ENCODE measurements around the gene ATP6V0B.

The ATP6V0B gene

GRCh38 chr1:44020464-44020863 is 45.7 kb downstream of the ATP6V0B start:
- no peak for TF ChIP-seq CTCF (IDR thresholded peaks at IDR 0.05; ENCODE audit: low read depth, low read length, missing control alignments)
- DNase-seq (ENCODE audit: low read depth): no peak
- no peak overlapping the region for H3K4me3 ChIP-seq (ENCODE audit: low read depth, low read length)

DNA sequence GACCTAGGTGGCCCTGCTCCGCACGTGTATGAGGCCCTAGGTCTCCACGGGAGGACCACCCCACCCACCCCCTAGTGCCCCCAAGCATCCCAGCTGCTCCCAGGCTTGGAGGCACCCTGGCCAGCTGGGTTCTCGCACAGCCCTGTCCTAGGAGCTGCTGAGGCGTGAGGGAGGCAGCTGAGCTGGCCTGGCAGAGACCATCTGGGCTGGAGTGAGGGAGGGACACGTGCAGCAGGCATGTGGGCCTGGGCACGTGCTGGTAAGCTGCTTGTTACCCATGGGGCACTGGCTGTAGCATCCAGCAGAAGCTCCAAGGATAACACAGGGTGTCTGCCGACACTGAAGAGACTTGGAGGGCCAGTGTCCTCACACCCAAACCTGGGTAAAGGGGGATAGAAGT is 46.4 kb downstream of the ATP6V0B start:
- TF ChIP-seq CTCF (IDR thresholded peaks at IDR 0.05; ENCODE audit: low read depth, low read length, missing control alignments): no peak
- H3K4me3 ChIP-seq (ENCODE audit: low read depth, low read length): no peak overlapping the region
- no peak for DNase-seq (ENCODE audit: low read depth)

DNA sequence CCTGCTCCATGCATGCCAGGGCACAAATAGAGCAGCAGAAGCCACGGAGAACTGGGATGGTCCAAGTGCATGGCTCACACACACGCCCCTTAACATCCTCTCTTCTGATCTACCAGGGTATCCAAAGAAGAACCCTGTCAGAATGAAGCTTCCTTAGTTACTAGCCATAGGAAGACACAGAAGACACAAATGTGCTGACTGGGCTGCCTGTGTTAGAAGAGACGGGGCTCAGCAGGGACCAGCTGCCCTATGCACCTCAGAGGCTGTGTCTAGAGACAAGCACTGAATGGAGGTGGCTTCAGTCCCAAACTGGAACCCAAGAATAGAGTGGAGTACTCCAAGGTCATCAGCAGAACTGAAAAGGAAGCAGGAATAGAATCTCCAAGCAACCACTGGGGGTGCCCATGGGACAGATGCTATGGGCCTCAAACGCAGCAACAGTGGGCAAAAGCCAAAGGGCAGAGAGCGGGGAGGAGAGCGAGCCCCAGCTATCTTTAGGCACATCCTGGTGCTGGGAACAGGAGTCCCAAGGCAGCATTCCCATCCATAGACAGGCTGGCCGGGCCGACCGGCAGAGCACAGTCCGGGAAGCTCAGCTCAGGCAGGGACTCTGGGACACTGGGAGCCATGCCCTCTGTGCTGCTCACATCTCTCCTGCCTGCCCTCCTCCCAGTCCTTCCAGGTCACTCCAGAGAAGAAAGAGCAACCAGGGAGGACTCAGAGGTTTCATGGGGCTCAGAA is 47.0 kb downstream of the ATP6V0B start:
- no peak for DNase-seq (ENCODE audit: low read depth)
- no peak for TF ChIP-seq CTCF (IDR thresholded peaks at IDR 0.05; ENCODE audit: low read depth, low read length, missing control alignments)
- H3K4me3 ChIP-seq (ENCODE audit: low read depth, low read length): no peak overlapping the region

DNA sequence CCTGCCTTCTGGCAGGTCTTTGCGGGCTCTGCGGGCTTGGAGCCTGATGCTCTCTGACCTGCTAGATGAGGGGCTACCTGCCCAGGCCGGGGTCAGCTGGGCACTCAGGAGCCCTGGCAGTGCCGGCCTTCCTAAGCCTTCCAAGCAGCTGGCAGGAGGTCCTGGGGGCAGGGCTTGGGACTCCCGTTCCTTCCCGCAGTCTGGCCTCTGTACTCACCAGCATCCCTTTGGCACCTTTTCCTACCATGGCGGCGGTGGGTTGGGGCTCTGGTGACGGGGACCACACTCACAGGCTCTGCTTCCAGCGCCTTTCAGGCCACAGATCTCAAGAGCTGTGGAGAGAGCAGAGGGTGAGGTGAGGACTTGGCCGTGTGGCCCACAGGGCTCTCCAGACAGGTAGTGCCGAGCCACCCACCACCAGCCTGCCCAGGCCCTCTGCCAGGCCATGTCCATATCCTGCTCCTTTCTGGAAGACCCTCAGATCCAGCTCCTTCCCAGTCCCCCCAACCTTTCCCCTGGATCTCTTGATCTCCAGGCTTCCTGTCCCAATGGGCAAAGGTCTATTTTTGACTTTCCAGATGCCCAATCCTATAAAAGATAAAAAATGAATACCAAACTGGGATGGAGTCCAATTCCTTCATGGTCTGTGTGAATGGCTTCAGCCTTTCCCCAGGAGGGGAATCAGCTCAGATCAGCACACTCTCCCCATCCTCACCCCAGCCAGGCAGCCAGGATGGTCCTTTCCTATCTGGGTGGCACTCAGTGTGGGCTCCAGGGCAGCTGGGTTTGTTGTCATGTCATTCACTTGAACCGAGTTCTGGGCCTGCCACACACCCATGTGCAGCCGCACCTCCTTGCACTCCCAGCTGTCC is 49.5 kb downstream of the ATP6V0B start:
- TF ChIP-seq CTCF (IDR thresholded peaks at IDR 0.05; ENCODE audit: low read depth, low read length, missing control alignments): no peak
- H3K4me3 ChIP-seq (ENCODE audit: low read depth, low read length): no peak overlapping the region
- no peak for DNase-seq (ENCODE audit: low read depth)

DNA sequence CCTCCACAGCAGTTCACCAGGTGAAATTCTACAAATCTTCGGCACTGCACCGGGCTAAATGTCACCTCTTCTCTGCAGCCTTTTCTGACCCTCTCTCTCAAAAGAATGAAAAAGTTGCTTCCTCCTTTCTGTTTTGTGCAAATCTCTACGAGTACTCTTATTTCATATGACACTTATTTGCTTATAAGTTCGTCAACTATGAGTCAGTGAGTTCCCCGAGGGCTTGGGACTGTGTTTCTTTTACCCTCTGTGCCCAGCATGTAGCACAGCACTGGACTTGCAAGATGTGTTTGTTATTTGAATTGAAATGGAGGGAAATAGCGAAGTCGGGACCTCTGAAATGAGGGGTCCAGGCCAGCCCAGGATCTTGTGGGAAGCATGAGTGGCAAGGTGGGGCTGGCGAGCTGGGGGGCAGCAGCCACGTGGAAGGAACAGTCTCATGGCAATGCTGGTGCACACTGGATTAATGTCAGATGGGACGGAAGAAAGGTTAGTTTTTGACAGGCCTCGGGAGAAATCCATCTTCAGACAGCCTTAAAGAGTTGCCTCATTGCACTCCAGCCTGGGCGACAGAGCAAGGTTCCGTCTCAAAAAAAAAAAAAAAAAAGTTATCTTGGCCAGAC is 50.3 kb downstream of the ATP6V0B start:
- DNase-seq (ENCODE audit: low read depth): no peak
- no peak for TF ChIP-seq CTCF (IDR thresholded peaks at IDR 0.05; ENCODE audit: low read depth, low read length, missing control alignments)
- H3K4me3 ChIP-seq (ENCODE audit: low read depth, low read length): no peak overlapping the region

DNA sequence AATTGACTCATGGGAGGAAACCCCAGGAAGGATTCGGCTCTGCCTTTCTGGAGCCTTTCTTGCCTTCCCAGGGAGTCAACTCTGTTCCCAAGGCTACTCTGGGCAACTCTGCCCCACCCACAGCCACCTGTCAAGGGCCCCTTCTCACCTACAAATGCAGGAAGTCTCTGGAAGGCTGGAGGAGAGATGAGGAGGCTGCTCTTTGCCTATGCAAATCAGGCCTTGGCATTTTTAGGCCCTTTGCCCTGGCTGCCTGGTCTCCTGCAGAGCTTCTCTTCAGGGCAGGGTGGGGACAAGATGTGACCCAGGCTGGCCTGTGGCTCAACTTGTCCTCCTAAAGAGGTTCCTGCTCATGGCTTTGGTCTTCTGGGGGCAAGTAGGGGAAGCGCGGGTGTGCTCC is 51.1 kb downstream of the ATP6V0B start:
- no peak for DNase-seq (ENCODE audit: low read depth)
- H3K4me3 ChIP-seq (ENCODE audit: low read depth, low read length): no peak overlapping the region
- TF ChIP-seq CTCF (IDR thresholded peaks at IDR 0.05; ENCODE audit: low read depth, low read length, missing control alignments): no peak
